ENCODE results near the gene GLP1R. TPM values are rescaled to one million over a fixed set of nuclear protein-coding genes. Genes with fewer than 3 reads are reported as not detected.

GLP1R gene
- total RNA-seq, 3 donors from 2014 or later (not counting 1 experiment from before 2014, with no cell fraction given): 2.2 to 6.5 (median 3.0) TPM

GRCh38 chr6:39008737-39009136 lies 39.8 kb upstream of the GLP1R start:
- no peak for TF ChIP-seq CTCF (IDR thresholded peaks at IDR 0.05)
- H3K27ac ChIP-seq (ENCODE audit: low read length): no peak overlapping the region
- H3K9me3 Mint-ChIP-seq: no peaks in the 10 kb centered on the region
- peaks cover 49 to 73% of the 10 kb centered on the region in 2 donors for H3K27me3 Mint-ChIP-seq (ENCODE audit: low read depth in 2 of 2)
- H3K27me3 ChIP-seq (ENCODE audit: control insufficient read depth, insufficient read depth, low read length): peaks cover 5% of the 10 kb centered on the region
- H3K4me1 ChIP-seq (ENCODE audit: control insufficient read depth, insufficient read depth, low read length): no peaks in the 10 kb centered on the region
- DNase-seq (no peak), ATAC-seq (no peak)
- H3K4me1 Mint-ChIP-seq: no peaks in the 10 kb centered on the region
- intact Hi-C loops (cut with micrococcal nuclease): no loop called here
- no peak overlapping the region for H3K4me3 ChIP-seq (ENCODE audit: low read length)
- no peaks in the 10 kb centered on the region for H3K9me3 ChIP-seq (ENCODE audit: control insufficient read depth, insufficient read depth, low read length)
- no CpG with 5 or more reads among the region's 1 CpG for WGBS (ENCODE audit: insufficient coverage)
- H3K4me3 Mint-ChIP-seq: no peak overlapping the region
- H3K36me3 Mint-ChIP-seq: no peaks in the 10 kb centered on the region
- H3K36me3 ChIP-seq (ENCODE audit: control insufficient read depth, insufficient read depth, low read length): no peaks in the 10 kb centered on the region
- no peak overlapping the region for H3K27ac Mint-ChIP-seq

DNA sequence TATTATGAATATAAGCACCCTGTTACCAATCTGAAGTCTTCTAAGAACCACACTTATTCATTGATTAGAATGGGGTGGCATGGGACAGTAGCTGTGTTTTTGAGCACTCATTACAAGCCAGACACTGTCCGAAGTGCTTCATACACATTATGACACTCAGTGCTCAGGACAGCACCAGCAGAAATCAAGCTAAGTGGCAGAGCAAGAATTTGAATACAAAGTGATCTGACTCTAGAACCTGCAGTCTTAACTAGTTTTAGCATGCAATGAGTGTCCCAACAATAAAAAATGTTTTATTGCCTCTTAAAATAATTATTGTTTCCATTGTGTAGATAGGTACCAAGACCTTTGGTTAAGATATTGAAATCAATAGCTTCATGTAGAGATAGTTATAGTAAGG lies 39.1 kb upstream of the GLP1R start:
- Mint-ChIP-seq H3K27me3 (ENCODE audit: low read depth in 2 of 2) (peaks cover 46 to 75% of the 10 kb centered on the region in 2 donors), H3K4me3 (no peak overlapping the region), H3K9me3 (no peaks in the 10 kb centered on the region), H3K27ac (no peak overlapping the region), H3K36me3 (no peaks in the 10 kb centered on the region), H3K4me1 (no peaks in the 10 kb centered on the region)
- TF ChIP-seq CTCF (IDR thresholded peaks at IDR 0.05): no peak
- Histone ChIP-seq H3K9me3 (ENCODE audit: control insufficient read depth, insufficient read depth, low read length) (no peaks in the 10 kb centered on the region), H3K4me3 (ENCODE audit: low read length) (no peak overlapping the region), H3K27ac (ENCODE audit: low read length) (no peak overlapping the region), H3K36me3 (ENCODE audit: control insufficient read depth, insufficient read depth, low read length) (no peaks in the 10 kb centered on the region), H3K4me1 (ENCODE audit: control insufficient read depth, insufficient read depth, low read length) (no peaks in the 10 kb centered on the region), H3K27me3 (ENCODE audit: control insufficient read depth, insufficient read depth, low read length) (peaks cover 5% of the 10 kb centered on the region)
- ATAC-seq (no peak), DNase-seq (no peak)
- intact Hi-C loops (cut with micrococcal nuclease): no loop called here
- WGBS (ENCODE audit: insufficient coverage): 82% methylated on average over 1 of the region's 1 CpG

GRCh38 chr6:39016839-39017546 lies 31.6 kb upstream of the GLP1R start:
- Histone ChIP-seq H3K4me1 (ENCODE audit: control insufficient read depth, insufficient read depth, low read length) (no peaks in the 10 kb centered on the region), H3K9me3 (ENCODE audit: control insufficient read depth, insufficient read depth, low read length) (no peaks in the 10 kb centered on the region), H3K4me3 (ENCODE audit: low read length) (no peak overlapping the region), H3K27me3 (ENCODE audit: control insufficient read depth, insufficient read depth, low read length) (no peaks in the 10 kb centered on the region), H3K27ac (ENCODE audit: low read length) (no peak overlapping the region), H3K36me3 (ENCODE audit: control insufficient read depth, insufficient read depth, low read length) (no peaks in the 10 kb centered on the region)
- intact Hi-C loops (cut with micrococcal nuclease): no loop called here
- no peaks in the 10 kb centered on the region for H3K36me3 Mint-ChIP-seq
- no peaks in the 10 kb centered on the region for H3K4me1 Mint-ChIP-seq
- no peak for ATAC-seq
- no peak for TF ChIP-seq CTCF (IDR thresholded peaks at IDR 0.05)
- 88% methylated on average over 7 of the region's 7 CpGs for WGBS (ENCODE audit: insufficient coverage)
- no peak overlapping the region for H3K4me3 Mint-ChIP-seq
- peaks cover 15 to 30% of the 10 kb centered on the region in 2 donors for H3K27me3 Mint-ChIP-seq (ENCODE audit: low read depth in 2 of 2)
- no peak for DNase-seq
- no peak overlapping the region for H3K27ac Mint-ChIP-seq
- no peaks in the 10 kb centered on the region for H3K9me3 Mint-ChIP-seq

- no peaks in the 10 kb centered on the region for H3K4me1 Mint-ChIP-seq
- no peak overlapping the region for H3K4me3 ChIP-seq (ENCODE audit: low read length)
- H3K4me3 Mint-ChIP-seq: no peak overlapping the region
- H3K4me1 ChIP-seq (ENCODE audit: control insufficient read depth, insufficient read depth, low read length): no peaks in the 10 kb centered on the region
- no peaks in the 10 kb centered on the region for H3K9me3 Mint-ChIP-seq
- ATAC-seq (no peak), DNase-seq (no peak)
- no peaks in the 10 kb centered on the region for H3K36me3 ChIP-seq (ENCODE audit: control insufficient read depth, insufficient read depth, low read length)
- no peaks in the 10 kb centered on the region for H3K27me3 ChIP-seq (ENCODE audit: control insufficient read depth, insufficient read depth, low read length)
- H3K36me3 Mint-ChIP-seq: no peaks in the 10 kb centered on the region
- no peak overlapping the region for H3K27ac ChIP-seq (ENCODE audit: low read length)
- H3K27me3 Mint-ChIP-seq (ENCODE audit: low read depth in 2 of 2): peaks cover 13 to 25% of the 10 kb centered on the region in 2 donors
- intact Hi-C loops (cut with micrococcal nuclease): no loop called here
- no peaks in the 10 kb centered on the region for H3K9me3 ChIP-seq (ENCODE audit: control insufficient read depth, insufficient read depth, low read length)
- WGBS (ENCODE audit: insufficient coverage): 68% methylated on average over 4 of the region's 4 CpGs
- no peak overlapping the region for H3K27ac Mint-ChIP-seq
- TF ChIP-seq CTCF (IDR thresholded peaks at IDR 0.05): no peak
These were observed 31.1 kb upstream of the GLP1R start for GRCh38 chr6:39017547-39017880.
